Measurements from ENCODE around the gene ACACB. TPM values are rescaled to one million over a fixed set of nuclear protein-coding genes. Genes with fewer than 3 reads are reported as not detected.

ACACB gene
- total and polyA plus RNA-seq, 2 donors (not counting 3 experiments of a cell fraction or from before 2014, with no cell fraction given): 1.3 to 5.7 TPM

DNA sequence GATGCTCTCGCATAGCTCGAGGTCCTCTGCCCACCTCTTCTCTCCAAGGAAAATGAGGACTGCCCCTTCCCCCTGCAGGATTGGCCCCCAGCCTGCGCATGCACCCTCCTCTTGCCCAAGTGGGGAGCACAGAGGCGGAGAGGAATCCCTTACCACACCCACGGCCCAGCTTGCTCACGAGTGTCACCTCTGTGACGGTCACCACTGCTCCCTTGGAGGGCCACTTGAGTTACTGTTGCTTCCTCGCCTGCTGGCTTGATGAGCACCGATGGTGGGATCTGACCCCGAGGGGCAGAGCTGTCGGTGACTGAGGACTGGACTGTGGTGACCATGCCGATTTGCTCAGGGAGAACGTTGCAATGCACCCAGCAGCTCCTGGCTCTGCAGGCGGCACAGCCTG lies 151.0 kb downstream of the ACACB start:
- no peak overlapping the region for H3K9ac ChIP-seq (replicated peaks; ENCODE audit: extremely low read depth, insufficient read depth, low read length)
- dilution Hi-C loops (cut with MboI; ENCODE audit: extremely low pct_ligation_motif_present, low sequenced_read_pairs) (no loop called here), intact Hi-C loops (cut with micrococcal nuclease) (no loop called here)
- BruUV-seq (replicated peaks): no TSS peak
- DNase-seq (ENCODE audit: low read depth, low spot score) (no peak), FAIRE-seq (no peak)
- POLR2A ChIA-PET: no interaction called here
- CTCF ChIA-PET: interaction anchor here (0.8 to 6.8 kb wide), 4 partner anchors 118 to 155 kb away, joined by 4 to 190 read pairs (median 5); no protein-coding TSS in a partner anchor
- no peaks in the 10 kb centered on the region for H3K9me1 ChIP-seq (replicated peaks; ENCODE audit: control insufficient read depth, extremely low read depth, insufficient read depth, low read length)
- no peaks in the 10 kb centered on the region for H3K9me3 ChIP-seq (replicated peaks; ENCODE audit: control insufficient read depth, insufficient read depth, low read length)
- no peaks in the 10 kb centered on the region for H3K27me3 ChIP-seq (ENCODE audit: control insufficient read depth in 2 of 2, insufficient read depth in 2 of 2, low read length in 2 of 2)
- no peak overlapping the region for H3K27ac ChIP-seq (ENCODE audit: insufficient read depth, low read depth, low read length)
- H3K4me2 ChIP-seq (ENCODE audit: insufficient read depth, low read length): no peak overlapping the region
- H2AFZ ChIP-seq (ENCODE audit: low read depth, low read length): no peak overlapping the region
- H3K79me2 ChIP-seq (ENCODE audit: control insufficient read depth, insufficient read depth, low read length): no peaks in the 10 kb centered on the region
- no peaks in the 10 kb centered on the region for H3K4me1 ChIP-seq (ENCODE audit: control insufficient read depth, extremely low read depth, insufficient read depth, low read length)
- no peaks in the 10 kb centered on the region for H4K20me1 ChIP-seq (replicated peaks; ENCODE audit: control insufficient read depth, extremely low read depth, insufficient read depth, low read length)
- no peaks in the 10 kb centered on the region for H3K36me3 ChIP-seq (ENCODE audit: control insufficient read depth in 2 of 2, extremely low read depth in 1 of 2, insufficient read depth in 2 of 2, low read length in 2 of 2)
- TF ChIP-seq JUN (IDR thresholded peaks at IDR 0.05; ENCODE audit: borderline replicate concordance, insufficient read depth, insufficient read length, low read depth) (no peak), POLR2AphosphoS5 (IDR thresholded peaks at IDR 0.05; ENCODE audit: insufficient read depth, low read depth, low read length) (no peak), POLR2A (IDR thresholded peaks at IDR 0.05; ENCODE audit: low read depth, low read length) (no peak), GATA2 (IDR thresholded peaks at IDR 0.05; ENCODE audit: insufficient read depth, insufficient read length, low read depth, low read length) (no peak), FOS (IDR thresholded peaks at IDR 0.05; ENCODE audit: borderline replicate concordance, insufficient read depth, low read length) (no peak), MYC (IDR thresholded peaks at IDR 0.05; ENCODE audit: low read depth, low read length) (no peak), EZH2 (IDR thresholded peaks at IDR 0.05; ENCODE audit: borderline replicate concordance, low read depth, low read length, severe bottlenecking) (no peak)
- TF ChIP-seq, protein P1, sequence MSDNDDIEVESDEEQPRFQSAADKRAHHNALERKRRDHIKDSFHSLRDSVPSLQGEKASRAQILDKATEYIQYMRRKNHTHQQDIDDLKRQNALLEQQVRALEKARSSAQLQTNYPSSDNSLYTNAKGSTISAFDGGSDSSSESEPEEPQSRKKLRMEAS (IDR thresholded peaks at IDR 0.05; ENCODE audit: insufficient read depth, insufficient read length): no peak
- TF ChIP-seq, protein P2, sequence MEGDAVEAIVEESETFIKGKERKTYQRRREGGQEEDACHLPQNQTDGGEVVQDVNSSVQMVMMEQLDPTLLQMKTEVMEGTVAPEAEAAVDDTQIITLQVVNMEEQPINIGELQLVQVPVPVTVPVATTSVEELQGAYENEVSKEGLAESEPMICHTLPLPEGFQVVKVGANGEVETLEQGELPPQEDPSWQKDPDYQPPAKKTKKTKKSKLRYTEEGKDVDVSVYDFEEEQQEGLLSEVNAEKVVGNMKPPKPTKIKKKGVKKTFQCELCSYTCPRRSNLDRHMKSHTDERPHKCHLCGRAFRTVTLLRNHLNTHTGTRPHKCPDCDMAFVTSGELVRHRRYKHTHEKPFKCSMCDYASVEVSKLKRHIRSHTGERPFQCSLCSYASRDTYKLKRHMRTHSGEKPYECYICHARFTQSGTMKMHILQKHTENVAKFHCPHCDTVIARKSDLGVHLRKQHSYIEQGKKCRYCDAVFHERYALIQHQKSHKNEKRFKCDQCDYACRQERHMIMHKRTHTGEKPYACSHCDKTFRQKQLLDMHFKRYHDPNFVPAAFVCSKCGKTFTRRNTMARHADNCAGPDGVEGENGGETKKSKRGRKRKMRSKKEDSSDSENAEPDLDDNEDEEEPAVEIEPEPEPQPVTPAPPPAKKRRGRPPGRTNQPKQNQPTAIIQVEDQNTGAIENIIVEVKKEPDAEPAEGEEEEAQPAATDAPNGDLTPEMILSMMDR (IDR thresholded peaks at IDR 0.05; ENCODE audit: extremely low read depth in 1 of 2, insufficient read depth in 1 of 2, low read depth in 1 of 2, low read length in 2 of 2): no peak
- no peak overlapping the region for H3K4me3 ChIP-seq (replicated peaks in 1 of 3; ENCODE audit: insufficient read depth in 1 of 3, low read depth in 1 of 3, low read length in 3 of 3)

Measured in endothelial cell of umbilical vein (primary cell).